GM10266 (cell line): ENCODE results near the gene ANAPC5.
"Not testable (repeated sequence)": the region's sequence is repeated elsewhere in the genome, so short reads cannot be mapped to it uniquely, and the experiment has no call there.

Experiments
- DNase-seq: peaks from one replicate; pipeline ENCODE4 v3.0.0; 2012; ENCODE audit errors: extremely low spot score
- CTCF ChIP-seq: IDR thresholded peaks from 2 replicates; pipeline ENCODE4 v1.5.1; 2012; ENCODE audit warnings: mild to moderate bottlenecking, low read depth; ENCODE audit not compliant: control insufficient read depth, insufficient read depth; ENCODE audit errors: missing control alignments

ANAPC5 gene

GRCh38 chr12:121391619-121392324 is 39.6 kb upstream of the ANAPC5 start:
- peak; percentile 64 for DNase-seq
- no peak for TF ChIP-seq CTCF

GRCh38 chr12:121390856-121391255 is 38.6 kb upstream of the ANAPC5 start:
- TF ChIP-seq CTCF = no peak
- DNase-seq = no peak

- no peak for TF ChIP-seq CTCF
- no peak for DNase-seq
Measured at GRCh38 chr12:121388421-121388981, 36.3 kb upstream of the ANAPC5 start.

GRCh38 chr12:121384891-121385290 is 32.7 kb upstream of the ANAPC5 start:
- DNase-seq = not testable (repeated sequence)

- no peak for TF ChIP-seq CTCF
- DNase-seq = no peak
Measured at GRCh38 chr12:121383601-121384021, 31.4 kb upstream of the ANAPC5 start.

GRCh38 chr12:121379945-121380344 is 27.7 kb upstream of the ANAPC5 start:
- no peak for DNase-seq
- TF ChIP-seq CTCF = no peak

GRCh38 chr12:121378736-121379135 is 26.5 kb upstream of the ANAPC5 start:
- DNase-seq = no peak
- TF ChIP-seq CTCF = no peak
